HG02970 (cell line): ENCODE measurements around the gene WDTC1.
A peak's percentile ranks its signal among the peaks of the same experiment; 100 is the strongest.

Experiments used
- ATAC-seq: cut with Tn5 transposase; IDR thresholded peaks from one replicate; pipeline ENCODE4 v1.9.1; 2021; ENCODE audit warnings: mild to moderate bottlenecking, moderate library complexity, moderate number of reproducible peaks; ENCODE audit not compliant: unreplicated experiment, low FRiP score

The WDTC1 gene

GRCh38 chr1:27350663-27351540 is 116.5 kb downstream of the WDTC1 start:
- no peak for ATAC-seq

DNA sequence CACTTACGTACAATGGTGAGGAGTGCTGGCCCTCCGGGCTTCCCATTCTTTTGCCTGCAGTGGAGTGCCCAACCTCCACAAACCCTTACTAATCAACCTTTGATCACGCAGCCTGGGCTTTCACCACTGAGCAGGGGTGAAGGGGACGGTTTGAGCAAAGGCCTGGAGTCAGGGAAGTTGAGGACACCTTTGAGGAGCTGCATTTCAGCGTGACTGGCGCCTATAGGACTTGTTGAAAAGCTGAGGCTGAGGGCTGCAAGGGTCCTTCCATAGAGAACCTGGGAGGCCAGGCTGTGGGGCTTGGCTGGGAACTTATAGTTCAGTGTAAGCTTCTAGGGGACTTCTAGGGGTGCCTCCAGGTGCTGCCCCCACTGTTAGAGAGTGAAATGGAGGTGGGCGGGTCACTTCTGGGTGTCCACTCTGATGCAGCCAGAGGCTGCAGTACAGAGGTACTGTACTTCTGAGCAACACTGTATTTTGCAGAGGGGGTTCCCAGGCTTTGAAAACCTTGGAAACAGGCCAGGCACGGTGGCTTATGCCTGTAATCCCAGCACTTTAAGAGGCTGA is 117.2 kb downstream of the WDTC1 start:
- ATAC-seq = no peak

DNA sequence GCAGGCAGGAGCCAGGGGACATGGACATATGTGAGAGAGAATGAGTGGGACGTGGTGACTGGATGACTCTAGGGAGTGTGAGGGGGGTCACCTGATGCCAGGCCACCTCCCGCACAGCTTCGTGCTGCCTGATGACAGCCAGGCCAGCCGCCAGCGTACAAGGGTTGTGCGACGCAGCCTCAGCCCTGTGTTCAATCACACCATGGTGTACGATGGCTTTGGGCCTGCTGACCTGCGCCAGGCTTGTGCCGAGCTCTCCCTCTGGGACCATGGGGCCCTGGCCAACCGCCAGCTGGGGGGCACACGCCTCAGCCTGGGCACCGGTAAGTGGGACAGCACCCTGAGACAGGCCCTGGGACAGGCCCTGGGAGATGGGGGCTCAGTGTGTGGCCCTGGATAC is 118.7 kb downstream of the WDTC1 start:
- ATAC-seq = no peak

GRCh38 chr1:27353629-27354028 is 119.2 kb downstream of the WDTC1 start:
- no peak for ATAC-seq

DNA sequence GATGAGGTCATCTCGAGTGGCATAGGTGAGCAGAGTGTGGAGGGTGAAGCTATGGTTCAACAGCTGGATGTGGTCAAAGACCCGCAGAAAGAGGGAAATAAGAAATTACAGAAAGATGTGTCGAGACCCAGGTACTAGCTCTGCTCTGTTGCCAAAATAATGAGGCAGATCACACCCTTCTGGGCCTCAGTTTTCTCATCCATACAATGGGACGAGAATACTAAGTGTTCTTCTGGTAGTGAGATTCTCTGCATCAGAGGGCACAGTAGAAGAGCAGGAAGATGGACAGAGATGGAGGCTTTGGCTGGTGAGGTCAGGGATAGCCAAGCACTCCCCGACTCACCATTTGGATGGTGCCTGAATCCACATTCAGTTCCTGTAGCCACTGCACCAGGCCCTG is 121.3 kb downstream of the WDTC1 start:
- ATAC-seq = no peak

DNA sequence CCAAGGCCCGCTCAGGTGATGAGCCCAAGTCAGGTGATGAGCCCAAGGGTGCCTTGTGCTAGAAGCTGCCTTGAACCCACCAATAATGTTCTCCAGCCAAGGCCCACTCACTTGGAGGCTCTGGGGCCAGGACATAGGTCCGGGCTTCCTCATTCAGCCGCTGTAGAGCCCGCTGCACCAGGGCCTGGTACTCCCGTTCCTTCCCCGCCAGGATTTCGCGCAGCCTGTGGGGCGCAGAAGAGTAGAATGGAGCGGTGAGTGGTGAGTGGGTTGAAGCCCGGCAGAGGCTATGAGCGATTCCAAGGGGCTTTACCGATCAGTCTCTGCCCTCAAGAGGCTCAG is 121.8 kb downstream of the WDTC1 start:
- no peak for ATAC-seq

DNA sequence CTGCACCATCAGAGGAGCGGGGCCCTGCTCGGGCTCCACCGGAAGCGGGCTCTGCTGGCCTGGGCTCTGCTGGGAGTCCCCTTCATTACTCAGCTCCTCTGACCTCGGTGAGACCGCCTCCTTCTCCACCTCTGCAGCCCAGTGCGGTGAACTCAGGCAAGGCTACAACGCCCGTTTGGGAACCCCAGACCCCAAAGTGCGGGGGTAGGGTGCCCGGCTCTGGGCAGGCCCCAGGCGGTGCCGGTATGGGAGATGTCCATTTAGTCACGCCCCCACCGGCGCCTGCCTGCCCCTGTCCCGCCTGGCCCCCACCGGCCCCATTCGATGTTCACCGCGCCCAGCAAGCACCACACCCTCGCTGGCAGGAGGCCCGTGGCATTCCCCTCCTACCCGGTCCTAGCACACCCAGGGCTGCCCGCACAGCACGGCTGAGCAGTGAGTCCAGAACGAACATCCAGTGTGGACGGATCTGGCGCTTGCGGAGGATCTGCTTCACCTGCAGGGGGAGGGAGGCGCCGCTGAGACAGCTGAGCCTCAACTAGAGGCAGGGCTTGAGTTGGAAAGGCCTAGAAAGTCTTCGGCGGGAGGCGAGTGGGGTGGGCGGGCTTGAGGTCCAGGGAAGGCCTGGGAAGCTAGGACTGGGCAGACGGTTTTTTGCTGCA is 122.3 kb downstream of the WDTC1 start:
- ATAC-seq = no peak

DNA sequence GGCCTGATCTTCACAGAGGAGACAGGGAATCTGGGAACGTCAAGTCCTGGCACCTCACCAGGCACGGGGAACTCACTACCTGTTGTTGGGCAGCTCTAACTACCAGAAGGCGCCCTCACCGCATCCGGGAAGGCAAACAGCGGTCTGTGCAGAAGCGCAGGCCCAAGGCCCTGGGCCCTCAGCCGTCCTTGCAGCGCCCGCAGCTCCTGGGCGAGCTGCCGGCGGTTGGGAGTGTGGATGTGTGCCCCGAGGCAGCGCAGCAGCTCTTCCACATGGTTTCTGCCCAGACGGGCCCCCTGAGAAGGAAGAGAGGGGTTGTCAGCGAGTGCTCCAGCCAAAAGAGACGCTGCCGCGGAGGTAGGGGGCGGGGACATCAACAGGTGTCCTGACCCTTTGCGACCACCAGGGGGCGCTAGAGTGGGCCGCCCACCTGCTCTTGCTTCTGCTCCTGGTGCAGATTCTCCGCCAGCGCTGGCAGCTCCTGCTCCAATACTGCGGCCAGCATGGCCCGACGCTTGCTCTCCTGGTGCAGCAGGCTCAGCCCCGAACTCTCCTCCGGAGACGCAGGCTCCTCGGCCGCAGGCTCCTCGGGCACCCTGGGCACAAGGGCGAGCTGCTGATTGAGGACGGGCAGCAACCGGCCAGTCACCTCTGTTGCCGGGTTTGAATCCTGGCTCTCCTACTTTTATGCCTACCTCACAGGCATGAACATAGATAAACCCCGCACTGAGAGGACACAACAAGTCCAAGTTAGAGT is 123.0 kb downstream of the WDTC1 start:
- peak; percentile 47 for ATAC-seq
